ENCODE measurements around the gene VAV1. TPM values are rescaled to one million over a fixed set of nuclear protein-coding genes. Genes with fewer than 3 reads are reported as not detected.

VAV1 gene
- total and polyA plus RNA-seq, 9 of the 15 experiments (the other 6 are each of a cell fraction or from before 2014, with no cell fraction given): 0.46 to 20.1 (median 11.1) TPM

DNA sequence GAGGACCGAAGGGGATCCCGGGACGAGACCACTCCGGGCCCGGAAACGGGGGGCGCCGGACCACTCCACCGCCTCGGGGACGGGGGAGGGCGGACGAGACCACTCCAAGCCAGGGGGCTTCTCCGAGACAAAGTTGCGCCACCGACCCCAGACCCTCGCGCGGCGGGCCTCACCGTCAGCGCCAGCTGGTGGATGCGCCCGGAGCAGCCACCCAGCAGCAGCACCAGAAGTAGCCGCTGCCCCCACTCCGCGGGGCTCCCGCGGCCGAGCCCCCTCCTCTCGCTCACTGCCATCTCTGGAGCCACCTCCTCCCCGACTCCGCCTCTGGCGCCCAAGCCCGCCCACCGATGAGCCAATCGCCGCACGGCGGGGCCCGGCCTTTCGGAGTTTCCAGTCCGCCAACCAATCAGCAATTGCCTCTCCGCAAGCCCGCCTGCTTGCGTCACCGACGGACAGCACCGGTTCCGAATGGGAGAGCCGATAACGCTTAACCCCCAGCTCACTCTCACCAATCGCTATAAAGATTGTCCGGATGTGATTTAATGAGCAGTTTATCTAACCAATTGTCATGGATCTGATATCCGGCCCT lies 35.1 kb upstream of the VAV1 start, which contains the start of gene GPR108 (continued):
- TF ChIP-seq, protein P1, sequence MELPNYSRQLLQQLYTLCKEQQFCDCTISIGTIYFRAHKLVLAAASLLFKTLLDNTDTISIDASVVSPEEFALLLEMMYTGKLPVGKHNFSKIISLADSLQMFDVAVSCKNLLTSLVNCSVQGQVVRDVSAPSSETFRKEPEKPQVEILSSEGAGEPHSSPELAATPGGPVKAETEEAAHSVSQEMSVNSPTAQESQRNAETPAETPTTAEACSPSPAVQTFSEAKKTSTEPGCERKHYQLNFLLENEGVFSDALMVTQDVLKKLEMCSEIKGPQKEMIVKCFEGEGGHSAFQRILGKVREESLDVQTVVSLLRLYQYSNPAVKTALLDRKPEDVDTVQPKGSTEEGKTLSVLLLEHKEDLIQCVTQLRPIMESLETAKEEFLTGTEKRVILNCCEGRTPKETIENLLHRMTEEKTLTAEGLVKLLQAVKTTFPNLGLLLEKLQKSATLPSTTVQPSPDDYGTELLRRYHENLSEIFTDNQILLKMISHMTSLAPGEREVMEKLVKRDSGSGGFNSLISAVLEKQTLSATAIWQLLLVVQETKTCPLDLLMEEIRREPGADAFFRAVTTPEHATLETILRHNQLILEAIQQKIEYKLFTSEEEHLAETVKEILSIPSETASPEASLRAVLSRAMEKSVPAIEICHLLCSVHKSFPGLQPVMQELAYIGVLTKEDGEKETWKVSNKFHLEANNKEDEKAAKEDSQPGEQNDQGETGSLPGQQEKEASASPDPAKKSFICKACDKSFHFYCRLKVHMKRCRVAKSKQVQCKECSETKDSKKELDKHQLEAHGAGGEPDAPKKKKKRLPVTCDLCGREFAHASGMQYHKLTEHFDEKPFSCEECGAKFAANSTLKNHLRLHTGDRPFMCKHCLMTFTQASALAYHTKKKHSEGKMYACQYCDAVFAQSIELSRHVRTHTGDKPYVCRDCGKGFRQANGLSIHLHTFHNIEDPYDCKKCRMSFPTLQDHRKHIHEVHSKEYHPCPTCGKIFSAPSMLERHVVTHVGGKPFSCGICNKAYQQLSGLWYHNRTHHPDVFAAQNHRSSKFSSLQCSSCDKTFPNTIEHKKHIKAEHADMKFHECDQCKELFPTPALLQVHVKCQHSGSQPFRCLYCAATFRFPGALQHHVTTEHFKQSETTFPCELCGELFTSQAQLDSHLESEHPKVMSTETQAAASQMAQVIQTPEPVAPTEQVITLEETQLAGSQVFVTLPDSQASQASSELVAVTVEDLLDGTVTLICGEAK (IDR thresholded peaks at IDR 0.05): peak; percentile 61
- TF ChIP-seq, protein P1 (CRISPR knock-in tag; IDR thresholded peaks at IDR 0.05): no peak
- TF ChIP-seq NFE2 (IDR thresholded peaks at IDR 0.05; ENCODE audit: low read depth) (0 out of 2 replicates have a peak, but pooled peaks have one; percentile 6), ZNF175 (CRISPR knock-in tag; IDR thresholded peaks at IDR 0.05; ENCODE audit: low read depth) (no peak), SRSF9 (IDR thresholded peaks at IDR 0.05; ENCODE audit: borderline replicate concordance, low read depth, low read length) (no peak), NFYB (IDR thresholded peaks at IDR 0.05; ENCODE audit: extremely low read depth, insufficient read length) (peak; percentile 86), SUPT5H (IDR thresholded peaks at IDR 0.05) (no peak), ZNF41 (CRISPR knock-in tag; conservative IDR thresholded peaks at IDR 0.05) (no peak), CCAR2 (IDR thresholded peaks at IDR 0.05; ENCODE audit: low read depth, low read length) (no peak), TBP (optimal IDR thresholded peaks at IDR 0.05; ENCODE audit: low read depth, low read length) (peak; percentile 49), PCBP2 (IDR thresholded peaks at IDR 0.05; ENCODE audit: low read depth, low read length, poor library complexity, severe bottlenecking) (no peak), CREM (IDR thresholded peaks at IDR 0.05; ENCODE audit: low read depth) (peak; percentile 98), ZNF253 (CRISPR knock-in tag; conservative IDR thresholded peaks at IDR 0.05) (no peak), ZNF589 (CRISPR knock-in tag; IDR thresholded peaks at IDR 0.05; ENCODE audit: low read depth) (0 out of 2 replicates have a peak, but pooled peaks have one; percentile 26), HEY1 (CRISPR knock-in tag; IDR thresholded peaks at IDR 0.05; ENCODE audit: borderline replicate concordance) (no peak)
- TF ChIP-seq, protein P2, sequence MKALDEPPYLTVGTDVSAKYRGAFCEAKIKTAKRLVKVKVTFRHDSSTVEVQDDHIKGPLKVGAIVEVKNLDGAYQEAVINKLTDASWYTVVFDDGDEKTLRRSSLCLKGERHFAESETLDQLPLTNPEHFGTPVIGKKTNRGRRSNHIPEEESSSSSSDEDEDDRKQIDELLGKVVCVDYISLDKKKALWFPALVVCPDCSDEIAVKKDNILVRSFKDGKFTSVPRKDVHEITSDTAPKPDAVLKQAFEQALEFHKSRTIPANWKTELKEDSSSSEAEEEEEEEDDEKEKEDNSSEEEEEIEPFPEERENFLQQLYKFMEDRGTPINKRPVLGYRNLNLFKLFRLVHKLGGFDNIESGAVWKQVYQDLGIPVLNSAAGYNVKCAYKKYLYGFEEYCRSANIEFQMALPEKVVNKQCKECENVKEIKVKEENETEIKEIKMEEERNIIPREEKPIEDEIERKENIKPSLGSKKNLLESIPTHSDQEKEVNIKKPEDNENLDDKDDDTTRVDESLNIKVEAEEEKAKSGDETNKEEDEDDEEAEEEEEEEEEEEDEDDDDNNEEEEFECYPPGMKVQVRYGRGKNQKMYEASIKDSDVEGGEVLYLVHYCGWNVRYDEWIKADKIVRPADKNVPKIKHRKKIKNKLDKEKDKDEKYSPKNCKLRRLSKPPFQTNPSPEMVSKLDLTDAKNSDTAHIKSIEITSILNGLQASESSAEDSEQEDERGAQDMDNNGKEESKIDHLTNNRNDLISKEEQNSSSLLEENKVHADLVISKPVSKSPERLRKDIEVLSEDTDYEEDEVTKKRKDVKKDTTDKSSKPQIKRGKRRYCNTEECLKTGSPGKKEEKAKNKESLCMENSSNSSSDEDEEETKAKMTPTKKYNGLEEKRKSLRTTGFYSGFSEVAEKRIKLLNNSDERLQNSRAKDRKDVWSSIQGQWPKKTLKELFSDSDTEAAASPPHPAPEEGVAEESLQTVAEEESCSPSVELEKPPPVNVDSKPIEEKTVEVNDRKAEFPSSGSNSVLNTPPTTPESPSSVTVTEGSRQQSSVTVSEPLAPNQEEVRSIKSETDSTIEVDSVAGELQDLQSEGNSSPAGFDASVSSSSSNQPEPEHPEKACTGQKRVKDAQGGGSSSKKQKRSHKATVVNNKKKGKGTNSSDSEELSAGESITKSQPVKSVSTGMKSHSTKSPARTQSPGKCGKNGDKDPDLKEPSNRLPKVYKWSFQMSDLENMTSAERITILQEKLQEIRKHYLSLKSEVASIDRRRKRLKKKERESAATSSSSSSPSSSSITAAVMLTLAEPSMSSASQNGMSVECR (CRISPR knock-in tag; IDR thresholded peaks at IDR 0.05): no peak

Measured in K562 (cell line).